ENCODE results near the gene FAM221B. TPM values are rescaled to one million over a fixed set of nuclear protein-coding genes. Genes with fewer than 3 reads are reported as not detected.

FAM221B gene, protein sequence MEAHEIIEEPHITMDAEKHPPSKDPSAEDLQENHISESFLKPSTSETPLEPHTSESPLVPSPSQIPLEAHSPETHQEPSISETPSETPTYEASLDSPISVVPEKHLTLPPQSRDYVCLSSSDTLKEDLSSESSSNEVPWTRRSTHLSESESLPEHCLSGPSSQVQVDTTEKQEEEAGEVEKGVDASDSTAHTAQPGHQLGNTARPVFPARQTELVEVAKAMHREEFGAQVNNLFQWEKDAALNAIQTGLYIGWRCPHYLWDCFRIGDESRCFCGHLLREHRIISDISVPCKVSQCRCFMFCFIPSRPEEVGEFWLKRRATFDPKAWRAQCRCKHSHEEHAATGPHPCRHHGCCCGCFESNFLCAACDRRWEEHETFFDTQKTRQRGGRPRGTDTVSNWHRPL
- not detected in 2 replicates for total RNA-seq

DNA sequence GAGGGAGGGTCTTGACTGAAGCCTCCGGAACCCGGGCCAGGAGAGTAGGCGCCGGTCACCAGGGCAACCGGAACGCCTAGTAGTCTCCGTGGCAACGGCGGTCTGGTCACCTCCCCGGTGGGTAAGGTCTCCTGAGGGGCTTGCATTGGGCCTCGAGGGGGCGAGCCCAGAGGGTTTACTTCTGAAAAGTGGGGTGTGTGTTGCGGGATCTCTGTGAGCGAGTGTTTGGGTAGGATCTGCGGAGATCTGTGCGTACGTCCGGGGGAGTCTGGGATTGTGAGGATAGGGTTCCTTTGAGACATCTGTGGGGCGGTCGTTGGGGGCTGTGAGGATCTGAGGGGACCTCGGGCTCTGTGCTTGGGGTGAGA lies at the start of gene FAM221B:
FAM221B (minus strand) TSS at position 17 of the 368 bp plus-strand sequence. CDS start 2,571 bp downstream, outside the sequence.

DNA sequence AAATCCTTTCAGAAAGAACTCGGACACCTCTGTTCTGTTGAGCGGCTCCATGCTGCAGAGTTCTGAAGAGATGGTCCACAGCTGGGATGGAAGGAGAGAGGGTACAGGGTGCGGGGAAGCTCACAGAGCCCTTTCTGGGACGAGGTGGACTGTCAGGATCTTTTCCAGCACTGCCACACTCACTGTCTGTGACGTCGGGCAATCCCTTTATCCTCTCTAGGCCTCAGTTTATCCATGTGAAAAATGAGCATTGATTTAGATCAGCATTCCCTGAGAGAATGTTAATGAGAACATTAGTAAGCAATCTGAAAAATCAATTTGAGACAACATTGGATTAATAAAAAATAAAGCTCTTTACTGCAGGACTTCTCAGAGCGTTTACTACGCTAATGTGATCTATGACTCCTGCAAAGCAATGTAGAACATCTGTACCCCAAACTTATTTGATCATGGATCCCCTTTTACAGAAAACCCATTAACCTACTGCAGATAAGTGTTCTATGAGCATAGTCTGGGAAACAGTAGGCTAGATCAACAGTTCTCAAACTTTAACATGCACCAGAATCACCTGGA lies 41.9 kb upstream of the FAM221B start, which contains the start of gene OR13J1:
OR13J1 (minus strand) TSS at position 51 of the 573 bp plus-strand sequence; CDS start at position 51, 0 bp downstream.

DNA sequence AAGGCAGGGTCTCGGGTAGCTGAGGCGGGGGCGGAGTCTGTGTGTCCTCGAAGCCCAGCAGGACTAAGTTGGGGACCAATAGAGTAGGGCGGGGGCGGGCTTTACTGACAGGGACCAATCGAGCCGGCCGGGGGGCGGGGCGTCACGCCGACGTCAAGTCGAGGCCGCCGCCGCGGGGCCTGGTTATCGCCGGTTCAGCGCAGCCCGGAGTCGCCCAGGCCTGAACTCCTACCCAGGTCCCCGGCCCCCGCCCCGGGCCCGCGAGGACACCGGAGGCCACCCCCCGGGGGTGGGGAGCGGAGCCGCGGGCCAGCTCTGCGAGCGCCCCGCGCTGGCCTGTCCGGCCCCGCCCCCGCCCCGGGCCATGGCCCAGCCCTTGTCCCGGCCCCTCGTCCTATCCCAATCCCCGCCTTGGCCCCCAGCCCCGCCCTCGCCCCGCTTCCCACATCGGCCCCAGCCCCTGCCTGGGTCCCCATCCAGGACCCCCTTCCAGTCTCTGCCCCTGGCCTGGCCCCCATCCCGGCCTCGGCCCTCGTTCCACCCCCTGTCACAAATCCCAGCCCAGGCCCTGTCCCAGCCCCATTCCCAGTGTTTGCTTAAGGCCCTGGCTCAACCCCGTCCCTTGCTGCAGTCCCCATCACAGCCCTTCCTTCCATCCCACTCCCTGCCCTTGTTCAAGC lies 692 bp upstream of the FAM221B start, which contains the start of gene TMEM8B:
TMEM8B (plus strand) TSS at position 145 of the 680 bp plus-strand sequence; CDS start at position 365, 220 bp downstream.

GRCh38 chr9:35814841-35815543 lies 13.5 kb downstream of the FAM221B start, which contains the start of gene HINT2:
Gene HINT2, minus strand, starts transcription at chr9:35815042. Its CDS starts 63 bp downstream, at chr9:35814979.

DNA sequence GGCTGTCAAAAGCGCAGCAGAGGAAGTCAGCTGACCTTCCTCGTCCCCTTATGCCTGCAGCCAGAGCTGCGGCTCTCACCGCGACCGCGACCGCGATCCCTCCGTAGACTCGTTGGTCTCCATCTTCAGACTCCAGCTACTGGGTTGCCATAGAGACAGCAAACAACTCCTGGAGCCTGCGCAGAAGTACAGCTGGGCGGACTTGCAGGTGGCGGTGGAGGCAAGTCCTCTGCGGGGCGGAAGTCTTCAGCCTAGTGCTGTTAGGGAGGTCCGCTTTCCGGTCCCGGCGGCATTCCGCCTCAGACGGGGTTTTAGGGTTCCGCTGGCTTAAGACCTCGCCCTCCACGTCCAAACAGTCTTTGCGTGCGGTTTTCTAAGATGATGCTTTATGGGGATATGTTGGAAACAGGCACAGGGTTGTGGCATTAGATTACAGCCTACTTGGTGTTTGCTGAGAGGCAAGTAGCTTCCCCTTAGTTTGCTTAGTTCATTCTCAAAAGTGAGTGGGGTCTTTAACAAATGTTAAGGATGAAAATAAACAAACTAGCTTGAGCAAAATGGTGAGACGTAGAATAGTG lies 16.4 kb downstream of the FAM221B start, which contains the start of gene SPAG8:
SPAG8 (minus strand) TSS at position 238 of the 578 bp plus-strand sequence; CDS start at position 123, 115 bp downstream.

GRCh38 chr9:35791297-35791921 lies 37.1 kb downstream of the FAM221B start, which contains the start of gene NPR2:
Gene NPR2, plus strand, starts transcription at chr9:35791591. Its CDS starts 818 bp downstream, at chr9:35792409.

Other genes starting within 250 kb of the FAM221B start
- gene TESK1, start 223.5 kb downstream of the FAM221B start, total RNA-seq: 7.3 and 15.7 TPM in 2 replicates
- gene CD72, start 210.3 kb downstream of the FAM221B start, total RNA-seq: 2.0 and 3.5 TPM in 2 replicates
- gene SIT1, start 177.8 kb downstream of the FAM221B start, total RNA-seq: 0.29 TPM in 1 of 2 replicates, not detected in the other
- gene RMRP, start 170.7 kb downstream of the FAM221B start, total RNA-seq: 6,137 and 10,606 TPM in 2 replicates
- 12.4 and 19.8 TPM in 2 replicates for gene CCDC107, start 170.4 kb downstream of the FAM221B start, total RNA-seq
- gene ARHGEF39, start 163.5 kb downstream of the FAM221B start, total RNA-seq: 0.50 and 2.9 TPM in 2 replicates
- gene CA9, start 154.8 kb downstream of the FAM221B start, total RNA-seq: 2.3 and 5.8 TPM in 2 replicates
- gene TPM2, start 138.8 kb downstream of the FAM221B start, total RNA-seq: 880 and 967 TPM in 2 replicates
- 445 and 453 TPM in 2 replicates for gene TLN1, start 96.5 kb downstream of the FAM221B start, total RNA-seq
- 71.4 and 79.2 TPM in 2 replicates for gene CREB3, start 96.1 kb downstream of the FAM221B start, total RNA-seq
- 17.5 and 20.1 TPM in 2 replicates for gene GBA2, start 79.5 kb downstream of the FAM221B start, total RNA-seq
- 13.4 and 17.2 TPM in 2 replicates for gene RGP1, start 79.4 kb downstream of the FAM221B start, total RNA-seq
- gene MSMP, start 74.5 kb downstream of the FAM221B start, total RNA-seq: 1.2 TPM in 1 of 2 replicates, not detected in the other
- gene NPR2, start 37.1 kb downstream of the FAM221B start, total RNA-seq: 48.6 and 54.3 TPM in 2 replicates
- gene SPAG8, start 16.5 kb downstream of the FAM221B start, total RNA-seq: 0.99 and 1.5 TPM in 2 replicates
- 12.1 and 30.5 TPM in 2 replicates for gene HINT2, start 13.7 kb downstream of the FAM221B start, total RNA-seq
- gene TMEM8B, start 496 bp upstream of the FAM221B start, total RNA-seq: 6.5 and 7.4 TPM in 2 replicates
- gene OR13J1, start 41.7 kb upstream of the FAM221B start, total RNA-seq: not detected in 2 replicates
- gene HRCT1, start 77.5 kb upstream of the FAM221B start, total RNA-seq: 0.15 and 0.83 TPM in 2 replicates
- under 0.01 TPM in 1 of 2 replicates, not detected in the other for gene SPAAR, start 80.8 kb upstream of the FAM221B start, total RNA-seq
- not detected in 2 replicates for gene OR2S2, start 129.4 kb upstream of the FAM221B start, total RNA-seq
- gene RECK, start 208.2 kb upstream of the FAM221B start, total RNA-seq: 81.6 and 138 TPM in 2 replicates